Ascending aorta (tissue), 2 donors: Measurements from ENCODE around the gene KLHL2. TPM values are rescaled to one million over a fixed set of nuclear protein-coding genes. Genes with fewer than 3 reads are reported as not detected.

Experiments
- DNase-seq, 2 donors: peaks; one replicate each; pipeline ENCODE4 v3.0.0-alpha.2; 2019; ENCODE audit warnings: low spot score in 2 of 2
- H3K27ac ChIP-seq, 2 donors: fragments of 200-600 bp; sonication (generic); one replicate each; pipeline ENCODE4 v1.5.1; 2016 to 2017; ENCODE audit warnings: mild to moderate bottlenecking in 1 of 2
- H3K27me3 ChIP-seq: fragments of 200-600 bp; sonication (generic); one replicate; pipeline ENCODE4 v1.5.1; 2017
- H3K36me3 ChIP-seq, 2 donors: fragments of 200-600 bp; sonication (generic); one replicate each; pipeline ENCODE4 v1.5.1; 2016
- H3K4me1 ChIP-seq, 2 donors: fragments of 200-600 bp; sonication (generic); one replicate each; pipeline ENCODE4 v1.5.1; 2016 to 2017; ENCODE audit warnings: mild to moderate bottlenecking in 1 of 2
- H3K4me3 ChIP-seq, 2 donors: fragments of 200-600 bp; sonication (generic); one replicate each; pipeline ENCODE4 v1.5.1; 2016 to 2017; ENCODE audit warnings: mild to moderate bottlenecking in 1 of 2
- H3K9me3 ChIP-seq, 2 donors: fragments of 200-600 bp; sonication (generic); one replicate each; pipeline ENCODE4 v1.5.1; 2016
- intact Hi-C: fragments of 100-400 bp; cut with DNase I; formaldehyde crosslinking; loops from one replicate; pipeline ENCODE4 v1.15.1; 2023
- total RNA-seq: library from RNA; depleted of rRNA; stranded (reverse); fragments of >200 nt; gene quantifications from one replicate; pipeline ENCODE4 v1.1.0, GENCODE V29; 2016
- TF ChIP-seq, protein P1 (sequence below), 3 experiments: fragments of 200-600 bp in 2 of 3; fragments of 450-650 bp in 1 of 3; sonication (generic) in 2 of 3; IDR thresholded peaks; one replicate each; pipeline ENCODE4 v1.5.1; 2016 to 2019; ENCODE audit warnings: antibody characterized with exemption in 3 of 3, mild to moderate bottlenecking in 1 of 3, moderate library complexity in 1 of 3

The KLHL2 gene
- total RNA-seq, 1 donor from 2014 or later, result 0.96 TPM

DNA sequence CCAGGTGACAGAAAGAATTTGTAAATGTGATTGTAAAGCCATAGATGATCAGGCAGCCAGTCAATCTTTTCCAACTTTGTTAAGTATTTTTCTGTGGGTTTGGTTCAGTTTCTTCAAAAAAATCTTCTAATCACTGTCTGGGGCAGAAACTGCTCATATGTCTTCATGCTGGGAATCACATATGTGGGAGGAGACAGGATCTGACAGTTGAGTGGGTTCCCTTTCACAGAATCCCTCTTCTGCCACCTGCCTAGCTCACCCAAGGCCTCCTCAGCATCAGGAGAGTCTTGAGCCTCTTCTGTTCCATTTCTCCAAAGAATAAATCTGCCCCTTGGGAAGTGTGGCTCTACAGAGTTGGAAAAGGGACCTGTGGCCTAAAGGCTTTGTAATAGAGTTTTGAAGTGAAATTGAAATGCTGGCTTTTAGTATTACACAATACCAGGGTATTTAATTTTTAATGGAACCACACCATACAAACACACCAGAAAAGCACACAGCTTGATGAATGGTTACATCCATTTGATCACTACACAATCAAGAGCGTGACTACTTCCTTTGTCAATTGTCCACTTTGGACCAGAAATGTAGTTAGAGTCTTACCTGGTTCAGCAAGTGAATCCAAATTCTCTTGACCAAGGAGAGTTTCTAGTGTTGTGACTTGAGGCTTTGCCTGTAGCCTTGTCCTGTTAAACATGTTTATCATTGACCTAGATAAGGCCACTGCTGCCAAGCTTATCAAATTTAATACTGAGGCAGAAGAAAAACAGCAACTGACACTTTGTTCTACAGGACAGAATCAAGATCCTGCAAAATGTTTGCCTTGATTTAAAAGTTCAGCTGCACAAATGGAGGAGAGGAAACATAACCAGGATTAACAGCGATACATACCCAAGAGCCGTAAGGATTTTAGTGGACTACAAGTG is 140.5 kb downstream of the KLHL2 start:
- TF ChIP-seq, protein P1, sequence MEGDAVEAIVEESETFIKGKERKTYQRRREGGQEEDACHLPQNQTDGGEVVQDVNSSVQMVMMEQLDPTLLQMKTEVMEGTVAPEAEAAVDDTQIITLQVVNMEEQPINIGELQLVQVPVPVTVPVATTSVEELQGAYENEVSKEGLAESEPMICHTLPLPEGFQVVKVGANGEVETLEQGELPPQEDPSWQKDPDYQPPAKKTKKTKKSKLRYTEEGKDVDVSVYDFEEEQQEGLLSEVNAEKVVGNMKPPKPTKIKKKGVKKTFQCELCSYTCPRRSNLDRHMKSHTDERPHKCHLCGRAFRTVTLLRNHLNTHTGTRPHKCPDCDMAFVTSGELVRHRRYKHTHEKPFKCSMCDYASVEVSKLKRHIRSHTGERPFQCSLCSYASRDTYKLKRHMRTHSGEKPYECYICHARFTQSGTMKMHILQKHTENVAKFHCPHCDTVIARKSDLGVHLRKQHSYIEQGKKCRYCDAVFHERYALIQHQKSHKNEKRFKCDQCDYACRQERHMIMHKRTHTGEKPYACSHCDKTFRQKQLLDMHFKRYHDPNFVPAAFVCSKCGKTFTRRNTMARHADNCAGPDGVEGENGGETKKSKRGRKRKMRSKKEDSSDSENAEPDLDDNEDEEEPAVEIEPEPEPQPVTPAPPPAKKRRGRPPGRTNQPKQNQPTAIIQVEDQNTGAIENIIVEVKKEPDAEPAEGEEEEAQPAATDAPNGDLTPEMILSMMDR (IDR thresholded peaks at IDR 0.05), result no peak
- intact Hi-C loops, result no loop called here
- H3K27me3 ChIP-seq, result no peaks in the 10 kb centered on the region
- H3K4me3 ChIP-seq, result no peak overlapping the region
- no peak overlapping the region for H3K27ac ChIP-seq
- no peaks in the 10 kb centered on the region for H3K36me3 ChIP-seq
- no peaks in the 10 kb centered on the region for H3K4me1 ChIP-seq
- no peaks in the 10 kb centered on the region for H3K9me3 ChIP-seq
- no peak for DNase-seq

DNA sequence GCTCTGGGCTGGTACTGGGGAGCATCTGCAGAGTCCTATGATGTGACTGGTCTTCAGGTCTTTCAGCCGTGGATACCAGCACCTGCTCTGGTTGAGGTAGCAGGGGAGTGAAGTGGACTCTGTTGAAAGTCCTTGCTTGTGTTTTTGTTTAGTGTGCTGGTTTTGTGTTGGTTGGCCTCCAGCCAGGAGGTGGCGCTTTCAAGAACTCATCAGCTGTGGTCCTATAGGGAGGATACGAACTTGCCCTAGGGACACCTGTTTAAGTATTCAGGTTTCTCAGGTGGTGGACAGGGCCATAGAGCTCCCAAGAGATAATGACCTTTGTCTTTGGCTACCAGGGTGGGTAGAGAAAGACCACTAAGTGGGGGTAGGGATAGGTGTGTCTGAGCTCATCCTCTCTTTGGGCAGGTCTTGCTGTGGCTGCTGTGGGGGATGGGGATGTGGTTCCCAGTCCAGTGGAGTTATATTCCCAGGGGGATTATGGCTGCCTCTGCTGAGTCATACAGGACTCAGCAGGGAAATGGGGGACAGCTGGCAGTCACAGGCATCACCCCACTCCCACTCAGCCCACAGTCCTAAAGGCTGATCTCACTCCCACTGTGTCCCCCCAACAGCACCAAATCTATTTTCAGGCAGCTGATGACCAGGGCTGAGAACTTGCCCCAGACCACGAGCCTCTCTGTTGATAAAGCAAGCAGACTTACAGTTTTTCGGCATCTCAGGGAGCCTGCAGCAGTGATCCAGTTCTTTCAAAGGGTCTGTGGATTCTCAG is 144.2 kb downstream of the KLHL2 start:
- Histone ChIP-seq H3K27ac (no peak overlapping the region), H3K36me3 (no peaks in the 10 kb centered on the region), H3K4me3 (no peak overlapping the region), H3K4me1 (no peaks in the 10 kb centered on the region), H3K27me3 (no peaks in the 10 kb centered on the region), H3K9me3 (no peaks in the 10 kb centered on the region)
- intact Hi-C loops, result no loop called here
- TF ChIP-seq, protein P1 (IDR thresholded peaks at IDR 0.05), result no peak
- DNase-seq, result no peak

DNA sequence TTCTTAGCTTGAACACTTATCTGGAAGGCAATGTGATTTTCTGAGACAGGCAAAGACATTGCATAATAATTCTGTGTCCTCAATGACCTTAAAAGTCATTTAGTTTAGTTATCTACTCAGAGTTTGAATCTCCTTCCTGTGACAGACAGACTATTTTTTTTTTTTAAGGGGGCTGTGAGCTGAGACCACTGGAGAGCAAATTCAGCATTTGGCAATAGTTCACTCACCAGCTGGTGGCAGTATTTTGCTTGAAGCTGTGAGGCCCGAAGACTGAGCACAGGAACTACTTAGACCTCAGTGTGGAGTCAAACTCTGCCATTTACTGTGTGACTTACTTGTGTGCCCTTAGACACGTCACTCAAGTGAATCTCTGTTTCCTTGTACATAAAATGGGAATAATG is 148.5 kb downstream of the KLHL2 start:
- intact Hi-C loops, result loop anchor here (1.0 to 5.0 kb wide), 3 partner anchors 23 to 224 kb away; partner anchors contain the start of gene CPE
- Histone ChIP-seq H3K9me3 (no peaks in the 10 kb centered on the region), H3K27me3 (no peaks in the 10 kb centered on the region), H3K4me3 (no peak overlapping the region), H3K4me1 (no peaks in the 10 kb centered on the region), H3K27ac (no peak overlapping the region), H3K36me3 (no peaks in the 10 kb centered on the region)
- TF ChIP-seq, protein P1 (IDR thresholded peaks at IDR 0.05), result peak; percentile 32 to 57 (median 36)
- DNase-seq, result no peak

DNA sequence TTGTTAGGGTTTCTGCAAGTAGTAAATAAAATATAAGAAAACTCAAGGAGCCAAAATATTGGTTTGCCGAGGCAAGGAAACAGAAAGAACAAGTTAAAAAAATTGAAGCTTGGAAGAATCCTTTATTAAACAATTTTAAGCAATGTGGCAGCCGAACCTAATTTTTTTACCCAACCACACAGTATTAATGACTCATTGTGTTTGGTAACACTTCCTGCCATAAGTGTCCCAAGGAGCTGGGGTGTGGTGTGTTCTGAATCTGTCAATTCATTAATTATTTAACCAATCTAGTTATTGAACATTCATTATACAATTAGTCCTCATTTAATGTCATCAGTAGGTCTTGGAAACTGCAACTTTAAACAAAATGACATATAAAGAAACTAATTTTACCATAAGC is 152.1 kb downstream of the KLHL2 start:
- Histone ChIP-seq H3K27ac (no peak overlapping the region), H3K36me3 (no peaks in the 10 kb centered on the region), H3K9me3 (no peaks in the 10 kb centered on the region), H3K4me3 (no peak overlapping the region), H3K4me1 (no peaks in the 10 kb centered on the region), H3K27me3 (no peaks in the 10 kb centered on the region)
- intact Hi-C loops, result loop anchor here (5.0 kb wide), 1 partner anchor 227 kb away; no protein-coding TSS in a partner anchor
- no peak for DNase-seq
- TF ChIP-seq, protein P1 (IDR thresholded peaks at IDR 0.05), result no peak

DNA sequence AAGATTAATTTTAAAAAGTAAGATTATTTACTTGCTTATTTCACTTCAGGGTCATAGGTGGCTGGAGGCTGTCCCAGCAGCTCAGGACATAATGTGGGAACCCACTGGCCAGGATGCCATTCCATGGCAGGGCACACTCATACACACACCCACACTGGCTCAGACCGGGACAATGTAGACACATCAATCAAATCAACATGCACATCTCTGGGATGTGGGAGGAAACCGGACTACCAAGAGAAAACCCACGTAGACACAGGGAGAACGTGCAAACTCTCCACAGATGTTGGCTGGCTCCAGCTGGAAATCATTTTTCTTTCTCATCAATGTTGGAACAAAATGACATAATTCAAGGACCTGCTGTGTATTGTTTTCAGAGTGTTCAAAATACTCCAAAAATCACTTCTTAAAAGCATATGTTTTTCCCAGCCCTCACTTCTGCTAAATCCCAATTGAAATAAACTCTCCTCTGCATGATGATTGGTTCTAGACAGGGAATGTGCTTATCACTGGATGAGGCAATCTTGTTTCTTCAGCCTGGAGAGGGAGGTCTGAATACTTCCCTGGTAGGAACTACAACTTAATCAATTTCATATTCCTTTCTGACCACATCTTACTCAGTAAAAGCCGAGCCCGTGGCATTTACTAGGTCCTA is 152.8 kb downstream of the KLHL2 start:
- no peak for DNase-seq
- TF ChIP-seq, protein P1 (IDR thresholded peaks at IDR 0.05), result no peak
- H3K27me3 ChIP-seq, result no peaks in the 10 kb centered on the region
- H3K4me3 ChIP-seq, result no peak overlapping the region
- H3K4me1 ChIP-seq, result no peaks in the 10 kb centered on the region
- intact Hi-C loops, result no loop called here
- no peaks in the 10 kb centered on the region for H3K9me3 ChIP-seq
- H3K36me3 ChIP-seq, result no peaks in the 10 kb centered on the region
- no peak overlapping the region for H3K27ac ChIP-seq
